Measurements from ENCODE around the gene CEND1.

Gene CEND1

GRCh38 chr11:808427-809286 lies 18.8 kb upstream of the CEND1 start:
- no peak for DNase-seq (ENCODE audit: insufficient read length)
- FAIRE-seq, result peak; percentile 60
- TF ChIP-seq POLR2AphosphoS5 (IDR thresholded peaks at IDR 0.05; ENCODE audit: low read depth, low read length) (no peak), POLR2A (IDR thresholded peaks at IDR 0.05; ENCODE audit: low read depth, low read length) (no peak), TAF1 (IDR thresholded peaks at IDR 0.05; ENCODE audit: borderline replicate concordance, low read depth, low read length) (no peak)

GRCh38 chr11:804599-804964 lies 14.7 kb upstream of the CEND1 start:
- DNase-seq (ENCODE audit: insufficient read length), result no peak
- FAIRE-seq, result no peak
- no peak for TF ChIP-seq POLR2A (IDR thresholded peaks at IDR 0.05; ENCODE audit: low read depth, low read length)
- no peak for TF ChIP-seq TAF1 (IDR thresholded peaks at IDR 0.05; ENCODE audit: borderline replicate concordance, low read depth, low read length)
- TF ChIP-seq POLR2AphosphoS5 (IDR thresholded peaks at IDR 0.05; ENCODE audit: low read depth, low read length), result no peak

- TF ChIP-seq TAF1 (IDR thresholded peaks at IDR 0.05; ENCODE audit: borderline replicate concordance, low read depth, low read length) (no peak), POLR2AphosphoS5 (IDR thresholded peaks at IDR 0.05; ENCODE audit: low read depth, low read length) (no peak), POLR2A (IDR thresholded peaks at IDR 0.05; ENCODE audit: low read depth, low read length) (no peak)
- FAIRE-seq (peak; percentile 76), DNase-seq (ENCODE audit: insufficient read length) (no peak)
Observed at GRCh38 chr11:803770-804598, 14.1 kb upstream of the CEND1 start.

- no peak for DNase-seq (ENCODE audit: insufficient read length)
- no peak for FAIRE-seq
Observed at GRCh38 chr11:803467-803742, 13.5 kb upstream of the CEND1 start.

DNA sequence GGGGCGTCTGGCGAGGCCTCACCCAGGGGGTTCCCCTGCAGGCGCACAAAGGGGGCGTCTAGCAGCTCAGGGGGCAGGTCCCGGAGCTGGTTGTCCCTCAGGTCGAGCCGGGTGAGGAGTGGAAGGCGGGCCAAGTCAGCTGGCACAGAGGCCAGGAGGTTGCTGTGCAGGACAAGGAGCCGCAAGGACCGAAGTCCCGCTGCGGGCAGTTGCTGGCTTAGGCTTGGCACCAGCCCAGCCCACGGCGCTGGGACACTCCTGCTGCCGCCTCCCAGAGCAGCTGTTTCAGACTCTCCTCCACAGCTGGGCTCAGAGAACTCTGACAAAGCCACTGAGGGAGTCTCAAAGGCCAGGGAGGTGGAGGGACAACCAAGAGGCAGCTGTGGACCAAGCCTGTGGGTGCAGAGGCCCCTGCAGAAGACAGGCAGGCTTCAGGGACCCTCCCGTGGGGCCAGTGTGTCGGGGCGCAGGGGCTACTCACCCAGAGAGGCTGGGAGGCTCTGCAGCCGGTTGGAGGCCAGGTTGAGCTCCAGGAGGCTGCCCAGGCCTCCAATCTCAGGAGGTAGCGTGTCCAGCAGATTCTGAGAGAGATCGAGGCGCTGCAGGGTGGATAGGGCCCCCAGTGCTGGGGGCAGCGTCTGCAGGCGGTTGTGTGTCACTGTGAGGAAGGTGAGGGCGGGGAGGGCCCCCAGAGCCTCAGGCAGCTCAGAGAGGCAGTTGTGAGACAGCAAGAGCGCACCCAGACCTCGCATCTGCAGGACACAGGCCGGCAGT lies 13.0 kb upstream of the CEND1 start:
- DNase-seq (ENCODE audit: insufficient read length), result no peak
- TF ChIP-seq POLR2AphosphoS5 (IDR thresholded peaks at IDR 0.05; ENCODE audit: low read depth, low read length) (no peak), POLR2A (IDR thresholded peaks at IDR 0.05; ENCODE audit: low read depth, low read length) (no peak), TAF1 (IDR thresholded peaks at IDR 0.05; ENCODE audit: borderline replicate concordance, low read depth, low read length) (no peak)
- no peak for FAIRE-seq

More at GRCh38 chr11:803467-803742, 13.5 kb upstream of the CEND1 start:
- TF ChIP-seq POLR2A (IDR thresholded peaks at IDR 0.05; ENCODE audit: low read depth, low read length) (no peak), TAF1 (IDR thresholded peaks at IDR 0.05; ENCODE audit: borderline replicate concordance, low read depth, low read length) (no peak)

DNA sequence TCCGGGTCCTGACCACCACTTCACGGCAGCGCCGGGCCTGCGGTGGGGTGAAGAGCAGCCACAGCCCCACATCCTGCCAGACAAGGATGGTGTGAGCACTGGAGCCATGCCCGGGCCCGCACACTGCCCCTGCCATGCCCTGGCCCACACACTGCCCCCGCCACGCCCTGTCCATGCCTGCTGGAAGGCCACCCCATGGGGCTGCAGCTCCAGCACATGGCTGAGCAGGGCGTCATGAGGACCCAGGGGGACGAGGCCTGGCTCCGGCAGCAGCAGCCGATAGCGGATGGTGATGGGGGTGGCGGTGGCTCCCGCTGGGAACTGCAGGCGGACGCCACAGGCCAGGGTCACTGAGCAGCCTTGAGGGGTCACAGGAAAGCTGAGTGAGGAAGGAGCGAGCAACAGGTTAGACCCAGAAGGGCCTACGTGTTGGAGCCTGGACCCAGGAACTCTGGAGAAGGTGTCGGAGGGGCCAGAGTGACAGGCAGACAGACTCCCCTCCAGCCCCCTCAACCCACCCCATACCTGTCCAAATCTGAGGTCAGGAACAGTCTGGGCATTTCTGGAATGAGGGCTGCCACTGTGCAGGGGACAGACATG lies 12.2 kb upstream of the CEND1 start:
- DNase-seq (ENCODE audit: insufficient read length) (no peak), FAIRE-seq (no peak)

DNA sequence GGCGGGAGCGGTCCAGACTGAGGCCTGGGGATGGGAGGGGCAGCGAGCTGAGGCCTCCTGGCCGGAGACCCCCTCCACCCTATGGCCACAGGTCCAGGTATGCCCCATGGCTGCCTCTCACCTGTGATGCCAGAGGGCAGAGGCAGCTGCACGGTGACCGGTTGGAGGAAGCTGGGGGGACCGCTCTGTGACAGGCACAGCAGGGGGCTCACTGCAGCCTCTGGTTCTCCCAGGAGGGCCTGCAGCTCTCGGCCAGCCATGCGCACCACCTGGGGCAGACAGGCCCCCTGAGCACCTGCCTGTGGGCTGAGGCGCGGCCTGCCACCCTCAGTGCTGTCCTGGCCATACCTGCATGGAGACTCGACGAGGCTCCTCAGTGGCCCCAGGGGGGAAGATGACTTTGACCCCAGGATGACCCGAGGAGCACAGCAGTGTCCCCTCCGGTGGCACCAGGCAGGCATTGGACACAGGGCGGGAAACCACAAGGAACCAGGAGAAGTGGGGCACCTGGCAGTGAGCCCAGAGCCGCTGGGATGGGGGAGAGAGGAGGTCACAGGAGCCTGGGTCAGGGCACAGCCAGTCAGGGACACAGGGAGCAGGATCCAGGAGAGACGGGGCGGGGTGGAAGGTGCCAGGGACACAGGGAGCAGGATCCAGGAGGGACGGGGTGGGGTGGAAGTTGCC lies 11.3 kb upstream of the CEND1 start:
- no peak for TF ChIP-seq POLR2A (IDR thresholded peaks at IDR 0.05; ENCODE audit: low read depth, low read length)
- no peak for TF ChIP-seq TAF1 (IDR thresholded peaks at IDR 0.05; ENCODE audit: borderline replicate concordance, low read depth, low read length)
- no peak for TF ChIP-seq POLR2AphosphoS5 (IDR thresholded peaks at IDR 0.05; ENCODE audit: low read depth, low read length)
- FAIRE-seq, result no peak
- no peak for DNase-seq (ENCODE audit: insufficient read length)

More for the DNA sequence above, 12.2 kb upstream of the CEND1 start:
- no peak for TF ChIP-seq POLR2AphosphoS5 (IDR thresholded peaks at IDR 0.05; ENCODE audit: low read depth, low read length)
- no peak for TF ChIP-seq POLR2A (IDR thresholded peaks at IDR 0.05; ENCODE audit: low read depth, low read length)
- TF ChIP-seq TAF1 (IDR thresholded peaks at IDR 0.05; ENCODE audit: borderline replicate concordance, low read depth, low read length), result no peak

GRCh38 chr11:800473-800872 lies 10.6 kb upstream of the CEND1 start:
- TF ChIP-seq POLR2AphosphoS5 (IDR thresholded peaks at IDR 0.05; ENCODE audit: low read depth, low read length) (no peak), POLR2A (IDR thresholded peaks at IDR 0.05; ENCODE audit: low read depth, low read length) (no peak), TAF1 (IDR thresholded peaks at IDR 0.05; ENCODE audit: borderline replicate concordance, low read depth, low read length) (no peak)
- FAIRE-seq (no peak), DNase-seq (ENCODE audit: insufficient read length) (no peak)

GRCh38 chr11:799641-800316 lies 9.9 kb upstream of the CEND1 start:
- DNase-seq (ENCODE audit: insufficient read length), result no peak
- FAIRE-seq, result no peak
- no peak for TF ChIP-seq POLR2A (IDR thresholded peaks at IDR 0.05; ENCODE audit: low read depth, low read length)
- no peak for TF ChIP-seq POLR2AphosphoS5 (IDR thresholded peaks at IDR 0.05; ENCODE audit: low read depth, low read length)
- TF ChIP-seq TAF1 (IDR thresholded peaks at IDR 0.05; ENCODE audit: borderline replicate concordance, low read depth, low read length), result no peak

- FAIRE-seq (no peak), DNase-seq (ENCODE audit: insufficient read length) (peak; percentile 99)
- no peak for TF ChIP-seq TAF1 (IDR thresholded peaks at IDR 0.05; ENCODE audit: borderline replicate concordance, low read depth, low read length)
- peak; percentile 67; the same call in 1 of the 2 replicates for TF ChIP-seq POLR2A (IDR thresholded peaks at IDR 0.05; ENCODE audit: low read depth, low read length)
Observed at GRCh38 chr11:798093-798713, 8.3 kb upstream of the CEND1 start, which contains the start of gene SLC25A22. Gene SLC25A22 (minus strand): TSS chr11:798281. CDS start chr11:795006, 3,275 bp downstream.
